Mucosa of stomach (tissue), 1 donor: ENCODE results near the gene TMEM81.

Experiments
- H3K27me3 ChIP-seq: one replicate; pipeline ENCODE4 v1.7.0; 2013; ENCODE audit warnings: mild to moderate bottlenecking, low read length; ENCODE audit not compliant: control insufficient read depth, insufficient read depth
- H3K36me3 ChIP-seq: one replicate; pipeline ENCODE4 v1.7.0; 2013; ENCODE audit warnings: low read length; ENCODE audit not compliant: control insufficient read depth, insufficient read depth
- H3K4me1 ChIP-seq: one replicate; pipeline ENCODE4 v1.7.0; 2013; ENCODE audit warnings: mild to moderate bottlenecking, low read length; ENCODE audit not compliant: control insufficient read depth, insufficient read depth
- H3K4me3 ChIP-seq: one replicate; pipeline ENCODE4 v1.7.0; 2013; ENCODE audit warnings: low read length
- H3K9ac ChIP-seq: one replicate; pipeline ENCODE4 v1.7.0; 2013; ENCODE audit warnings: mild to moderate bottlenecking, low read length, moderate library complexity
- H3K9me3 ChIP-seq: one replicate; pipeline ENCODE4 v1.7.0; 2013; ENCODE audit warnings: mild to moderate bottlenecking, low read length, moderate library complexity; ENCODE audit not compliant: control insufficient read depth
- donor health status: Pancreatic carcinoma.

The TMEM81 gene

DNA sequence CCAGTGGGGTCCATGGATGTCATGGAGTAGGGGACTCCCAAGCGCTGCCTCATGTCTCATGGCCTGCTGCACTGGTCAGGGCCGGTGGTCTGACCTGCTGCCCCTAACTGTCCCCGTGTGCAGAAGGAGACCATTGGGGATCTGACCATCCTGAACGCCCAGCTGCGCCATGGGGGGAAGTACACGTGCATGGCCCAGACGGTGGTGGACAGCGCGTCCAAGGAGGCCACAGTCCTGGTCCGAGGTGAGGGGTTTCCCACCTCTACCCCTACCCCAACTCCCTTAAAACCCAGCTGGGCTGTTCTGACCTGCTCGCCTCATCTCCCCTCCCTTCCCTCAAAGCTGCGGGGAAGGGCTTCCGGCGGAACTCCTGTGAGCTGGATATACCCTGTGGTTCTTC lies 18.6 kb downstream of the TMEM81 start:
- no peaks in the 10 kb centered on the region for H3K4me1 ChIP-seq
- no peaks in the 10 kb centered on the region for H3K9me3 ChIP-seq
- H3K27me3 ChIP-seq, result peaks cover 3% of the 10 kb centered on the region
- no peak overlapping the region for H3K4me3 ChIP-seq
- H3K36me3 ChIP-seq, result no peaks in the 10 kb centered on the region
- H3K9ac ChIP-seq, result no peak overlapping the region

DNA sequence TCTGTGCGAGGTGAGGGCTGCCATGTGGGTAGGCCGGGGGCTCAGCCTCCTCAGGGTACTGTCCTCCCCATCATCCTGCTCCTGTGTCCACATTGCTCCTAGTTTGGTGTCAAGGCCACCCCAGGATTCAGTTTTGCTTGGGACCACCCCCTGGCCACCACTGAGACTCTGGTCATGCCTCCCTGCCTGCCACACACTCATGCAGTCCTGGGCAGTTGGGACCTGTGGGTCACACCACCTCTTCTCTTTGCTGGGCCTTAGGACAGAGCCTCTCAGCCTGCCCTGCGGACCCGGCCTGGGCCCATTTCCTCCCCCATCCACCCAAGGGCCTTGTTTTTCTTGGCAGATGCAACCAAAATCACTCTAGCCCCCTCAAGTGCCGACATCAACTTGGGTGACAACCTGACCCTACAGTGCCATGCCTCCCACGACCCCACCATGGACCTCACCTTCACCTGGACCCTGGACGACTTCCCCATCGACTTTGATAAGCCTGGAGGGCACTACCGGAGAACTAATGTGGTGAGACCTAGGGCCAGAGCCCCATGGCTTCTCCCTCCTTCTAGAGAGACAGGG lies 19.4 kb downstream of the TMEM81 start:
- H3K9me3 ChIP-seq, result no peaks in the 10 kb centered on the region
- no peak overlapping the region for H3K9ac ChIP-seq
- H3K36me3 ChIP-seq, result no peaks in the 10 kb centered on the region
- no peaks in the 10 kb centered on the region for H3K4me1 ChIP-seq
- H3K4me3 ChIP-seq, result no peak overlapping the region
- peaks cover 3% of the 10 kb centered on the region for H3K27me3 ChIP-seq

DNA sequence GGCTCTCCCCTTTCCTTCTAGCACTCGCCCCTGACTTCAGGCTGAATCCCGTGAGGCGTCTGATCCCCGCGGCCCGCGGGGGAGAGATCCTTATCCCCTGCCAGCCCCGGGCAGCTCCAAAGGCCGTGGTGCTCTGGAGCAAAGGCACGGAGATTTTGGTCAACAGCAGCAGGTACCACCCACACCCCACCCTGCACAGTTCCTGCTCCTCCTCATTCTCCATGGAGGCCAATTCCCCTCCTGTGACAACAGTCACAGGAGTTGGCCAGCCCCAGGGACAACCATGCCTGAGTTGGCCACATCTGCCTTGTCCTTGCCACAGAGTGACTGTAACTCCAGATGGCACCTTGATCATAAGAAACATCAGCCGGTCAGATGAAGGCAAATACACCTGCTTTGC lies 20.0 kb downstream of the TMEM81 start:
- no peaks in the 10 kb centered on the region for H3K4me1 ChIP-seq
- H3K27me3 ChIP-seq, result peaks cover 3% of the 10 kb centered on the region
- no peak overlapping the region for H3K4me3 ChIP-seq
- no peaks in the 10 kb centered on the region for H3K36me3 ChIP-seq
- no peaks in the 10 kb centered on the region for H3K9me3 ChIP-seq
- H3K9ac ChIP-seq, result no peak overlapping the region

- Histone ChIP-seq H3K4me1 (no peaks in the 10 kb centered on the region), H3K27me3 (peaks cover 3% of the 10 kb centered on the region), H3K36me3 (no peaks in the 10 kb centered on the region), H3K9ac (no peak overlapping the region), H3K4me3 (no peak overlapping the region), H3K9me3 (no peaks in the 10 kb centered on the region)
These were observed 21.4 kb downstream of the TMEM81 start for GRCh38 chr1:205062895-205063294.

DNA sequence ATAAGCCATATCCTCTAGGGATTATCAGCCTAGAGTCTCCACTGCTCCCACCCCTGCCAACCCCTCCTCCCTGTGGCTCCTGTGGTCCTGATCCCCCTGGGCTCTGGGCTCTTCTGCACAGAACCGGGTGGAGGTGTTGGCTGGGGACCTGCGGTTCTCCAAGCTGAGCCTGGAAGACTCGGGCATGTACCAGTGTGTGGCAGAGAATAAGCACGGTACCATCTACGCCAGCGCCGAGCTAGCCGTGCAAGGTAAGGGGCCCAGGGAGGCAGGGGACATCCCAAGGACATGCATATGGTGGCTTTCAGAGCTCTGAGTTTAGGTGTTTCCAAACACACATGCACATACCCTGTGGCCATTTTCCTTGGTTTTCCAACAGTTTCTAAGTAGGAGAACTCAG lies 21.9 kb downstream of the TMEM81 start:
- Histone ChIP-seq H3K9ac (no peak overlapping the region), H3K4me3 (no peak overlapping the region), H3K27me3 (peaks cover 3% of the 10 kb centered on the region), H3K9me3 (no peaks in the 10 kb centered on the region), H3K36me3 (no peaks in the 10 kb centered on the region), H3K4me1 (no peaks in the 10 kb centered on the region)

GRCh38 chr1:205061665-205062069 lies 22.6 kb downstream of the TMEM81 start:
- no peak overlapping the region for H3K9ac ChIP-seq
- H3K9me3 ChIP-seq, result no peaks in the 10 kb centered on the region
- H3K27me3 ChIP-seq, result peaks cover 3% of the 10 kb centered on the region
- H3K4me3 ChIP-seq, result no peak overlapping the region
- no peaks in the 10 kb centered on the region for H3K36me3 ChIP-seq
- H3K4me1 ChIP-seq, result no peaks in the 10 kb centered on the region

DNA sequence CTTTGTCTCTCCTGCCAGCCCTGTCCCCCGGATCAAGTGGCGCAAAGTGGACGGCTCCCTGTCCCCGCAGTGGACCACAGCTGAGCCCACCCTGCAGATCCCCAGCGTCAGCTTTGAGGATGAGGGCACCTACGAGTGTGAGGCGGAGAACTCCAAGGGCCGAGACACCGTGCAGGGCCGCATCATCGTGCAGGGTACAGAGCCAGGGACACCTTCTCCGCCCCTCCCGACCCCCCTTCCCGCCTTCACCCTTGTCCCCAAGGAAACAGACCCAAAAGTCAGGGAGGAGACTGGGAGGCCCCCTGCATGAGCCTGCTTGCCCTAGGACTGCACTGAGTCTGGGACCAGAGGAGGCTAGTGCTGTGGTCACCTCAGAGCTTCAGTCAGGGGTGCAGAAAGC lies 23.0 kb downstream of the TMEM81 start:
- no peaks in the 10 kb centered on the region for H3K36me3 ChIP-seq
- H3K4me3 ChIP-seq, result no peak overlapping the region
- H3K4me1 ChIP-seq, result no peaks in the 10 kb centered on the region
- no peaks in the 10 kb centered on the region for H3K9me3 ChIP-seq
- H3K9ac ChIP-seq, result no peak overlapping the region
- H3K27me3 ChIP-seq, result peaks cover 3% of the 10 kb centered on the region

DNA sequence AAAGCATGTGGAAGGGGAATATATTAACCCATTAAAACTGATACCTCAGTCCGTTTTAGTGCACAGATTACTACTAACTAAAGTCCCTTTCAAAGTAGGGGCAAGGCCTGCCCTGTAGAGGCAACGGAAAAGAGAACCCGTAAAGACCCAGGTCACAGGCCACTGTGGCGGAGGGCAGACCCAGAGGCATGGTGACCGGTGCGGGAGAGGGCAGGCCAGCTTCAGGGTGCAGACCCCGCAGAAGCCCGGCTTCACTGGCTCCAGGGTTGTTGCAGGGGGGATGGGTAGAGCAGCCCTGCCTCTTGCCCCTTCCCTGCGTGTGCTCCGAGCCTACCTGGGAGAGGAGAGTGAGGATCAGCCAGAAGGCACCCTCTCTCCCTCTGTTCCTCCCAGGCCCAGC lies 23.5 kb downstream of the TMEM81 start:
- peaks cover 3% of the 10 kb centered on the region for H3K27me3 ChIP-seq
- H3K4me3 ChIP-seq, result no peak overlapping the region
- H3K9me3 ChIP-seq, result no peaks in the 10 kb centered on the region
- no peak overlapping the region for H3K9ac ChIP-seq
- H3K4me1 ChIP-seq, result no peaks in the 10 kb centered on the region
- no peaks in the 10 kb centered on the region for H3K36me3 ChIP-seq

DNA sequence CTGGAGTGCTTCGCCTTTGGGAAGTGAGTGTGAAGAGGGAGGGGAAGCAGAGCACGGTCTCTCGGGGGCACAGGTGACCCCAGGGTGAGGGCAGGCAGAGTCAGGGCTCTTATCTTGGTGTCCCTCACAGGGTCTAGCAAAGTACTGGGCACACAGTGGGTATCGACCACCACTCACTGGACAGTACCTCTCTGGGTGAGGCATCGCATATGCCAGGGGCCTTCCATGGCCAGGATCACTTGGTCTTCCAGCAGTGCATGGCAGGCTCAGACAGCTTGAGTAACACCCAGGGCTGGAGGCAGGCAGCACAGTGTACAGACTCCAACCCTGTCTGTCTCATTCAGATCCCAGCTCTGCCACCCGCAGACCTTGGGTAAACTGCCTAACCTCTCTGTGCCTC lies 24.6 kb downstream of the TMEM81 start:
- H3K9me3 ChIP-seq, result no peaks in the 10 kb centered on the region
- H3K27me3 ChIP-seq, result peaks cover 2% of the 10 kb centered on the region
- H3K4me1 ChIP-seq, result no peaks in the 10 kb centered on the region
- no peak overlapping the region for H3K4me3 ChIP-seq
- no peaks in the 10 kb centered on the region for H3K36me3 ChIP-seq
- H3K9ac ChIP-seq, result no peak overlapping the region

DNA sequence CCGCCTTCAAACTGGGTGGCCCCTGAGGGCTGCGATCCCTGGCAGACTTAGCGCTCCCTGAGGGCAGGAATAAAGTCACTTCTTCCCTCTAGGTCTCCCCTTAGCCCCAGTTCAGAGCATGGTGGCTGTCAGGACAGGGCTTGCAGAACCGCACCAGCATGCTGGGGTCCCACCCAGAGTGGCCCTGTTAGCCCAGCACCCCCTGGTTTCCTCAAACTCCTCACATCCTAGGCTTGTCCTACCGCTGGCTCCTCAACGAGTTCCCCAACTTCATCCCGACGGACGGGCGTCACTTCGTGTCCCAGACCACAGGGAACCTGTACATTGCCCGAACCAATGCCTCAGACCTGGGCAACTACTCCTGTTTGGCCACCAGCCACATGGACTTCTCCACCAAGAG lies 25.4 kb downstream of the TMEM81 start:
- Histone ChIP-seq H3K27me3 (no peaks in the 10 kb centered on the region), H3K4me3 (no peak overlapping the region), H3K4me1 (no peaks in the 10 kb centered on the region), H3K9ac (no peak overlapping the region), H3K9me3 (no peaks in the 10 kb centered on the region), H3K36me3 (no peaks in the 10 kb centered on the region)

DNA sequence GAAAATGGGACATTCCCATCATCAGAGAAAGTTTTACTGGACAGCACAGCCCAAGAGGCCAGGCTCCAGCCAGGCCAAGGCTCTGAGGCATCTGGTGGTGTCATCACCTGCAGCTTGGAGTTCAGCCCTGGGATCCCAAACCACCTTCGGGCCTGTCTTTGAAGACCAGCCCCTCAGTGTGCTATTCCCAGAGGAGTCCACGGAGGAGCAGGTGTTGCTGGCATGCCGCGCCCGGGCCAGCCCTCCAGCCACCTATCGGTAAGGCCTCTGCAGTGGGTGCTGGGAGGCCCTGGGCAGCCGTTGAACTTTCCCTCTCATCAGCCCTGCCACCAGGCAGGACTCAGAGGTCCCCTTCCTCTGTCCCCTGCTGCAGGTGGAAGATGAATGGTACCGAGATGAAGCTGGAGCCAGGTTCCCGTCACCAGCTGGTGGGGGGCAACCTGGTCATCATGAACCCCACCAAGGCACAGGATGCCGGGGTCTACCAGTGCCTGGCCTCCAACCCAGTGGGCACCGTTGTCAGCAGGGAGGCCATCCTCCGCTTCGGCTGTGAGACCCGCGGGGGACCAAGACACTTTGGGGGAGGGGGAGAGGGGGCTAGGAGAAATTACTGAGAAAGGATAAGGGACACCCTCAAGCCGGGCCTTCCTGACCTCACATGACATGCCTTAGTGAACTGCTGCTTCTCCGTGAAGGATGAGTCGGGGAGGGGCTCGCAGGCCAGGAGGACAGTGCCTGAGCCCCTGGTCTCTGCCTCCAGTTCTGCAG lies 26.3 kb downstream of the TMEM81 start:
- Histone ChIP-seq H3K9me3 (no peaks in the 10 kb centered on the region), H3K4me3 (no peak overlapping the region), H3K27me3 (no peaks in the 10 kb centered on the region), H3K9ac (no peak overlapping the region), H3K36me3 (no peaks in the 10 kb centered on the region), H3K4me1 (no peaks in the 10 kb centered on the region)

DNA sequence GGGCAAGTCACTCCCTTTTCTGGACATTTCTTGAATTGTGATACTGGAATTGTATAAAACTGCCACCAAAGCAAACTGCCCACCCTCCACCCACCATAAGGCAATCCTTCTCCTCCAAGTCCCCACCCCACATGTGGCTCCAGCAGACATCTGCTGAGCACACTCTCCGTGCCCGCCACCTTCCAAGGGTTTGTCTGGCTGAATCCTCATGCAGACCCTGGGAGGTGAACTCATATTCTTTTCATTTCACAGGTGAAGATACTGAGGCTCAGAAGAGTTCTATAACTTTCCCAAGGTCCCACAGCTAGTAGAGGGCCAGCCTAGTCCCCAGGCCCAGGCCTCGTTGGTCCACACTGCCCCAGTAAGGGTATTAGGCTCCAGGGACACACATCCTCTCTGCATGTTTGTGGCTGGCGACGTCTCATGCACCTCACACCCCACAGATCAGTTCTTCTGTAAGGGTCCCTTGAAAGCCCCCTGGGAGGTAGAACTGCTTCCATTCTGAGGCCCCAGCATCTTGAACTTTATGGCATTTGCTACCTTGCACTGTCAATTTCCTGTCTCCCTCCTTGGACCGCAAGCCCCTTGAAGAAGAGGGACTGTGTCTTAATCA lies 27.2 kb downstream of the TMEM81 start:
- no peaks in the 10 kb centered on the region for H3K4me1 ChIP-seq
- H3K36me3 ChIP-seq, result no peaks in the 10 kb centered on the region
- no peaks in the 10 kb centered on the region for H3K9me3 ChIP-seq
- H3K27me3 ChIP-seq, result no peaks in the 10 kb centered on the region
- no peak overlapping the region for H3K9ac ChIP-seq
- H3K4me3 ChIP-seq, result no peak overlapping the region
